ENCODE results near the gene GNG7. TPM values are rescaled to one million over a fixed set of nuclear protein-coding genes. Genes with fewer than 3 reads are reported as not detected.
"Not testable (repeated sequence)": the region's sequence is repeated elsewhere in the genome, so short reads cannot be mapped to it uniquely, and the experiment has no call there.

GNG7 gene
- total RNA-seq, 1 experiment from 2014 or later, result 9.6 TPM

- TF ChIP-seq OVOL2 (CRISPR knock-in tag; IDR thresholded peaks at IDR 0.05; ENCODE audit: borderline replicate concordance), result no peak
- TF ChIP-seq GRHL2 (CRISPR knock-in tag; IDR thresholded peaks at IDR 0.05; ENCODE audit: insufficient replicate concordance, severe bottlenecking), result no peak
- TF ChIP-seq NR3C1 (CRISPR knock-in tag; conservative IDR thresholded peaks at IDR 0.05; ENCODE audit: low read depth), result no peak
- no peak for TF ChIP-seq ERG (CRISPR knock-in tag; IDR thresholded peaks at IDR 0.05)
Observed at GRCh38 chr19:2558543-2558942, 144.0 kb downstream of the GNG7 start (continued).

GRCh38 chr19:2558131-2558530, 144.4 kb downstream of the GNG7 start:
- not testable (repeated sequence) for H3K27me3 Mint-ChIP-seq (ENCODE audit: low read depth); ATAC-seq; DNase-seq (ENCODE audit: low spot score); H3K4me3 Mint-ChIP-seq; H3K27ac Mint-ChIP-seq; H3K36me3 Mint-ChIP-seq; H3K9me3 Mint-ChIP-seq
- H3K4me1 Mint-ChIP-seq, result peaks cover 17% of the 10 kb centered on the region
- CTCF ChIA-PET, result interaction anchor here (0.6 kb wide), 1 partner anchor 249 kb away, joined by 3 read pairs; no protein-coding TSS in a partner anchor
- POLR2A ChIA-PET, result interaction anchor here (0.6 to 0.7 kb wide), 2 partner anchors 23 to 30 kb away, joined by 3 read pairs; no protein-coding TSS in a partner anchor

- CTCF ChIA-PET, result interaction anchor here (2.1 kb wide), 1 partner anchor 54 kb away, joined by 7 read pairs; no protein-coding TSS in a partner anchor
- peaks cover 14% of the 10 kb centered on the region for H3K4me1 Mint-ChIP-seq
- H3K27me3 Mint-ChIP-seq (ENCODE audit: low read depth), result no peaks in the 10 kb centered on the region
- H3K27ac Mint-ChIP-seq, result peak overlapping the region; percentile 35
- no peak overlapping the region for H3K4me3 Mint-ChIP-seq
- DNase-seq (ENCODE audit: low spot score) (no peak), ATAC-seq (no peak)
- POLR2A ChIA-PET, result no interaction called here
- H3K36me3 Mint-ChIP-seq, result no peaks in the 10 kb centered on the region
- H3K9me3 Mint-ChIP-seq, result no peaks in the 10 kb centered on the region
- TF ChIP-seq, protein P1, sequence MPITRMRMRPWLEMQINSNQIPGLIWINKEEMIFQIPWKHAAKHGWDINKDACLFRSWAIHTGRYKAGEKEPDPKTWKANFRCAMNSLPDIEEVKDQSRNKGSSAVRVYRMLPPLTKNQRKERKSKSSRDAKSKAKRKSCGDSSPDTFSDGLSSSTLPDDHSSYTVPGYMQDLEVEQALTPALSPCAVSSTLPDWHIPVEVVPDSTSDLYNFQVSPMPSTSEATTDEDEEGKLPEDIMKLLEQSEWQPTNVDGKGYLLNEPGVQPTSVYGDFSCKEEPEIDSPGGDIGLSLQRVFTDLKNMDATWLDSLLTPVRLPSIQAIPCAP (CRISPR knock-in tag; IDR thresholded peaks at IDR 0.05), result no peak
- no peak for TF ChIP-seq TEAD1 (CRISPR knock-in tag; IDR thresholded peaks at IDR 0.05)
- no peak for TF ChIP-seq ZNF425 (CRISPR knock-in tag; conservative IDR thresholded peaks at IDR 0.05)
- TF ChIP-seq NR1H2 (CRISPR knock-in tag; IDR thresholded peaks at IDR 0.05), result no peak
- TF ChIP-seq SP1 (CRISPR knock-in tag; conservative IDR thresholded peaks at IDR 0.05), result no peak
- TF ChIP-seq GRHL2 (CRISPR knock-in tag; IDR thresholded peaks at IDR 0.05; ENCODE audit: insufficient replicate concordance, severe bottlenecking), result no peak
- no peak for TF ChIP-seq OVOL2 (CRISPR knock-in tag; IDR thresholded peaks at IDR 0.05; ENCODE audit: borderline replicate concordance)
- TF ChIP-seq ZNF232 (CRISPR knock-in tag; IDR thresholded peaks at IDR 0.05), result no peak
- no peak for TF ChIP-seq GTF2I (CRISPR knock-in tag; conservative IDR thresholded peaks at IDR 0.05)
- no peak for TF ChIP-seq MXD4 (CRISPR knock-in tag; IDR thresholded peaks at IDR 0.05; ENCODE audit: borderline replicate concordance)
- TF ChIP-seq, protein P2, sequence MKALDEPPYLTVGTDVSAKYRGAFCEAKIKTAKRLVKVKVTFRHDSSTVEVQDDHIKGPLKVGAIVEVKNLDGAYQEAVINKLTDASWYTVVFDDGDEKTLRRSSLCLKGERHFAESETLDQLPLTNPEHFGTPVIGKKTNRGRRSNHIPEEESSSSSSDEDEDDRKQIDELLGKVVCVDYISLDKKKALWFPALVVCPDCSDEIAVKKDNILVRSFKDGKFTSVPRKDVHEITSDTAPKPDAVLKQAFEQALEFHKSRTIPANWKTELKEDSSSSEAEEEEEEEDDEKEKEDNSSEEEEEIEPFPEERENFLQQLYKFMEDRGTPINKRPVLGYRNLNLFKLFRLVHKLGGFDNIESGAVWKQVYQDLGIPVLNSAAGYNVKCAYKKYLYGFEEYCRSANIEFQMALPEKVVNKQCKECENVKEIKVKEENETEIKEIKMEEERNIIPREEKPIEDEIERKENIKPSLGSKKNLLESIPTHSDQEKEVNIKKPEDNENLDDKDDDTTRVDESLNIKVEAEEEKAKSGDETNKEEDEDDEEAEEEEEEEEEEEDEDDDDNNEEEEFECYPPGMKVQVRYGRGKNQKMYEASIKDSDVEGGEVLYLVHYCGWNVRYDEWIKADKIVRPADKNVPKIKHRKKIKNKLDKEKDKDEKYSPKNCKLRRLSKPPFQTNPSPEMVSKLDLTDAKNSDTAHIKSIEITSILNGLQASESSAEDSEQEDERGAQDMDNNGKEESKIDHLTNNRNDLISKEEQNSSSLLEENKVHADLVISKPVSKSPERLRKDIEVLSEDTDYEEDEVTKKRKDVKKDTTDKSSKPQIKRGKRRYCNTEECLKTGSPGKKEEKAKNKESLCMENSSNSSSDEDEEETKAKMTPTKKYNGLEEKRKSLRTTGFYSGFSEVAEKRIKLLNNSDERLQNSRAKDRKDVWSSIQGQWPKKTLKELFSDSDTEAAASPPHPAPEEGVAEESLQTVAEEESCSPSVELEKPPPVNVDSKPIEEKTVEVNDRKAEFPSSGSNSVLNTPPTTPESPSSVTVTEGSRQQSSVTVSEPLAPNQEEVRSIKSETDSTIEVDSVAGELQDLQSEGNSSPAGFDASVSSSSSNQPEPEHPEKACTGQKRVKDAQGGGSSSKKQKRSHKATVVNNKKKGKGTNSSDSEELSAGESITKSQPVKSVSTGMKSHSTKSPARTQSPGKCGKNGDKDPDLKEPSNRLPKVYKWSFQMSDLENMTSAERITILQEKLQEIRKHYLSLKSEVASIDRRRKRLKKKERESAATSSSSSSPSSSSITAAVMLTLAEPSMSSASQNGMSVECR (CRISPR knock-in tag; IDR thresholded peaks at IDR 0.05; ENCODE audit: borderline replicate concordance), result no peak
- no peak for TF ChIP-seq TEAD4 (CRISPR knock-in tag; IDR thresholded peaks at IDR 0.05)
Observed at GRCh38 chr19:2557093-2557440, 145.4 kb downstream of the GNG7 start.

All from WTC11 (cell line).